CD8-positive, alpha-beta memory T cell (primary cell): ENCODE results near the gene TMEM107. TPM values are rescaled to one million over a fixed set of nuclear protein-coding genes. Genes with fewer than 3 reads are reported as not detected.

Experiments
- CTCF ChIA-PET: fragments of 350-600 bp; sonication (Branson Sonifier 250); formaldehyde crosslinking; loops from one replicate; lab custom pipeline; 2021; ENCODE audit warnings: antibody characterized with exemption; lab: Charles Lee
- POLR2A ChIA-PET: fragments of 350-600 bp; sonication (Branson Sonifier 250); formaldehyde crosslinking; loops from one replicate; lab custom pipeline; 2021; ENCODE audit warnings: antibody characterized with exemption; lab: Charles Lee
- DNase-seq, 5 donors: peaks; one replicate each; pipeline versions ENCODE4 v3.0.0 to v3.0.0-alpha.2; 2020 to 2022; ENCODE audit warnings: mixed read lengths in 1 of 5
- H3K27ac ChIP-seq: one replicate; pipeline ENCODE4 v1.7.0; 2013; ENCODE audit warnings: low read depth, mild to moderate bottlenecking, low read length, moderate library complexity
- H3K27me3 ChIP-seq: 2 replicates; pipeline ENCODE4 v1.7.0; 2013; ENCODE audit warnings: low read length, mild to moderate bottlenecking; ENCODE audit not compliant: insufficient read depth, poor library complexity, severe bottlenecking
- H3K36me3 ChIP-seq: 2 replicates; pipeline ENCODE4 v1.7.0; 2013; ENCODE audit warnings: mild to moderate bottlenecking, low read length, moderate library complexity; ENCODE audit not compliant: insufficient read depth
- H3K4me1 ChIP-seq: 2 replicates; pipeline ENCODE4 v1.7.0; 2013; ENCODE audit warnings: mild to moderate bottlenecking, low read length, moderate library complexity; ENCODE audit not compliant: insufficient read depth
- H3K4me3 ChIP-seq: 2 replicates; pipeline ENCODE4 v1.7.0; 2013; ENCODE audit warnings: mild to moderate bottlenecking, low read length
- H3K9me3 ChIP-seq: 2 replicates; pipeline ENCODE4 v1.7.0; 2013; ENCODE audit warnings: mild to moderate bottlenecking, low read length
- H3K27ac Mint-ChIP-seq, 8 donors: one replicate each; pipeline ENCODE4 v1.8.0; 2020 to 2021; ENCODE audit warnings: mixed read lengths in 8 of 8, mild to moderate bottlenecking in 6 of 8, inconsistent platforms in 3 of 8, moderate library complexity in 3 of 8
- H3K27me3 Mint-ChIP-seq, 2 donors: one replicate each; pipeline ENCODE4 v1.8.0; 2020 to 2021; ENCODE audit warnings: mixed read lengths in 2 of 2, mild to moderate bottlenecking in 1 of 2, moderate library complexity in 1 of 2
- H3K36me3 Mint-ChIP-seq, 3 donors: one replicate each; pipeline ENCODE4 v1.8.0; 2020 to 2021; ENCODE audit warnings: mixed read lengths in 3 of 3, inconsistent platforms in 1 of 3, mild to moderate bottlenecking in 1 of 3
- H3K4me1 Mint-ChIP-seq, 3 donors: one replicate each; pipeline ENCODE4 v1.8.0; 2020 to 2021; ENCODE audit warnings: mixed read lengths in 3 of 3, inconsistent platforms in 1 of 3, mild to moderate bottlenecking in 1 of 3
- H3K4me3 Mint-ChIP-seq, 7 donors: one replicate each; pipeline ENCODE4 v1.8.0; 2020 to 2021; ENCODE audit warnings: mixed read lengths in 7 of 7, mild to moderate bottlenecking in 6 of 7, moderate library complexity in 4 of 7, inconsistent platforms in 2 of 7
- H3K9me3 Mint-ChIP-seq, 5 donors: one replicate each; pipeline ENCODE4 v1.8.0; 2020 to 2022; ENCODE audit warnings: mixed read lengths in 5 of 5, mild to moderate bottlenecking in 3 of 5, moderate library complexity in 2 of 5, inconsistent platforms in 1 of 5
- polyA plus RNA-seq: library from polyadenylated mRNA; unstranded; fragments of 300-500 nt; fragmentation: Illumina TruSeq; gene quantifications from one replicate; pipeline ENCODE4 v1.2.3, GENCODE V29; 2021
- total RNA-seq, 2 experiments: library from RNA; stranded (reverse); gene quantifications; one replicate each; pipeline ENCODE4 v1.2.3, GENCODE V29; 2021

Gene TMEM107
- total and polyA plus RNA-seq, 3 experiments from 2014 or later = 21.3 to 50.7 (median 22.4) TPM

GRCh38 chr17:8137645-8138373 lies 38.4 kb downstream of the TMEM107 start:
- Histone ChIP-seq H3K27ac (peak overlapping the region; percentile 94), H3K27me3 (no peaks in the 10 kb centered on the region), H3K4me1 (peaks cover 22% of the 10 kb centered on the region), H3K36me3 (peaks cover 23% of the 10 kb centered on the region), H3K4me3 (peak overlapping the region; percentile 97), H3K9me3 (no peaks in the 10 kb centered on the region)
- H3K27me3 Mint-ChIP-seq = peaks cover 0 to 5% of the 10 kb centered on the region in 2 donors
- peaks cover 0 to 2% (median 0%) of the 10 kb centered on the region in 3 donors for H3K4me1 Mint-ChIP-seq
- POLR2A ChIA-PET = interaction anchor here (0.6 to 3.3 kb wide), 11 partner anchors 11 to 158 kb away, joined by 3 to 31 read pairs (median 6); partner anchors contain the start of genes HES7 and SLC25A35
- no peak overlapping the region for H3K27ac Mint-ChIP-seq
- CTCF ChIA-PET = interaction anchor here (0.6 to 8.2 kb wide), 18 partner anchors 9 to 164 kb away, joined by 3 to 108 read pairs (median 7); partner anchors contain the start of genes ALOXE3, HES7, PER1 and PFAS
- peaks cover 0 to 2% (median 0%) of the 10 kb centered on the region in 5 donors for H3K9me3 Mint-ChIP-seq
- DNase-seq = no peak
- peaks cover 0 to 27% (median 0%) of the 10 kb centered on the region in 3 donors for H3K36me3 Mint-ChIP-seq
- no peak overlapping the region for H3K4me3 Mint-ChIP-seq

GRCh38 chr17:8133941-8134340 lies 42.2 kb downstream of the TMEM107 start:
- no peak overlapping the region for H3K27ac ChIP-seq
- DNase-seq = no peak
- Mint-ChIP-seq H3K36me3 (no peaks in the 10 kb centered on the region), H3K4me1 (peaks cover 0 to 2% (median 0%) of the 10 kb centered on the region in 3 donors), H3K27me3 (peaks cover 0 to 2% of the 10 kb centered on the region in 2 donors), H3K27ac (peak overlapping the region in 1 of 8 donors; percentile 6), H3K9me3 (no peaks in the 10 kb centered on the region), H3K4me3 (no peak overlapping the region)
- CTCF ChIA-PET = interaction anchor here (1.2 to 8.2 kb wide), 6 partner anchors 10 to 167 kb away, joined by 3 to 108 read pairs (median 6); partner anchors contain the start of genes ALOXE3, HES7 and PER1
- H3K4me3 ChIP-seq = no peak overlapping the region
- H3K9me3 ChIP-seq = no peaks in the 10 kb centered on the region
- no peaks in the 10 kb centered on the region for H3K36me3 ChIP-seq
- peaks cover 10% of the 10 kb centered on the region for H3K4me1 ChIP-seq
- H3K27me3 ChIP-seq = no peaks in the 10 kb centered on the region
- POLR2A ChIA-PET = no interaction called here

DNA sequence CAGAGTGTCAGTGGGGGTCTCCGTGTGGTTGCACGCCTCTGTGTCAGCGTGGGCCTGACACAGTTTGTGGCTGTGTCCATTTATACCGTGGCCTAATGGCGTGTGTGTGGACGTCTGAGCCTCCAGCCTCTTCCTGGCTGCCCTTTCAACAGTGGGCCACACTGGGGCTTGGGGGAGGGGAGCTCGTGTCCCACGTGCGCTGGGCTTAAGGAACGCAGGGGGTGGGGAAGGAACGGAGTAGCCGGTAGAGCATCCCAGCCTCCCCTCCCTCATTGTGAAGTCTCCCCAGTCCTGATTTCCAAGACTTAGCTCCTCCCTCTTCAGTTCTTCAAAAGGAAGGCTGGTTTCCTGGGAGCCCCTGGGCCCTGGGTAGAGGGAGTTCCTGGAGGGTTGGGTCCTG lies 42.8 kb downstream of the TMEM107 start:
- no peaks in the 10 kb centered on the region for H3K36me3 ChIP-seq
- no peak overlapping the region for H3K27ac ChIP-seq
- Mint-ChIP-seq H3K36me3 (no peaks in the 10 kb centered on the region), H3K4me3 (no peak overlapping the region), H3K27me3 (peaks cover 0 to 2% of the 10 kb centered on the region in 2 donors), H3K27ac (no peak overlapping the region), H3K9me3 (no peaks in the 10 kb centered on the region), H3K4me1 (peaks cover 0 to 2% (median 0%) of the 10 kb centered on the region in 3 donors)
- ChIA-PET CTCF (interaction anchor here (1.2 to 2.5 kb wide), 3 partner anchors 9 to 14 kb away, joined by 3 to 10 read pairs (median 7); partner anchors contain the start of genes ALOXE3 and HES7), POLR2A (no interaction called here)
- no peaks in the 10 kb centered on the region for H3K9me3 ChIP-seq
- no peaks in the 10 kb centered on the region for H3K27me3 ChIP-seq
- DNase-seq = no peak
- no peak overlapping the region for H3K4me3 ChIP-seq
- H3K4me1 ChIP-seq = peaks cover 9% of the 10 kb centered on the region

DNA sequence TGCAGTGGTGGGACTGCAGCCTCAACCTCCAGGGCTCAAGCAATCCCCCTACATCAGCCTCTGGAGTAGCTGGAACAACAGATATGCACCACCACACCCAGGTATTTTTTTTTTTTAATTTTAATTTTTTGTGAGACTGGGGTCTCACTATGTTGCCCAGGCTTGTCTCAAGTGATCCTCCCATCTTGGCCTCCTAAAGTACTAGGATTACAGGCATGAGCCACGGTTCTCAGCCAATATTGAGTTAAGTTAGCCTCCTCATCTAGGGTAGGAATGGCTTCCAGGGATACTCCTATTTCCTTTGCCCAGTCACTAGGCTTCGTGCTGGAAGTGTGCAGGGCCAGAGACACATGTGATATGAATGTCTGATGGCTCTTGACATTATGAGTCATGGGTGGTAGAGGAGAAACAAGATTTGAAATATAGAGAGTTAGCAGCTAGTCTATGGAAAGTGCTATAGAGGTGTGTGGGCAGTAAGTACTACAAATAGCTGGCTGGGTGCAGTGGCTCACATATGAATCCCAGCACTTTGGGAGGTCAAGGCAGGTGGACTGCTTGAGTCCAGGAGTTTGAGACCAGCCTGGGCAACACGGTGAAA lies 44.2 kb downstream of the TMEM107 start:
- CTCF ChIA-PET = interaction anchor here (0.6 to 2.5 kb wide), 4 partner anchors 10 to 279 kb away, joined by 3 to 10 read pairs (median 5); partner anchors contain the start of gene ALOXE3
- H3K27ac ChIP-seq = no peak overlapping the region
- Mint-ChIP-seq H3K27me3 (peaks cover 0 to 8% of the 10 kb centered on the region in 2 donors), H3K4me1 (peaks cover 4 to 5% (median 5%) of the 10 kb centered on the region in 3 donors), H3K27ac (no peak overlapping the region), H3K9me3 (no peaks in the 10 kb centered on the region), H3K36me3 (no peaks in the 10 kb centered on the region), H3K4me3 (peak overlapping the region in 2 of 7 donors; percentile 4 to 61)
- H3K9me3 ChIP-seq = no peaks in the 10 kb centered on the region
- no peaks in the 10 kb centered on the region for H3K36me3 ChIP-seq
- no peak overlapping the region for H3K4me3 ChIP-seq
- POLR2A ChIA-PET = interaction anchor here (0.8 kb wide), 1 partner anchor 287 kb away, joined by 3 read pairs; no protein-coding TSS in a partner anchor
- no peak for DNase-seq
- peaks cover 3% of the 10 kb centered on the region for H3K4me1 ChIP-seq
- H3K27me3 ChIP-seq = no peaks in the 10 kb centered on the region

- ChIA-PET POLR2A (interaction anchor here (2.3 kb wide), 1 partner anchor 10 kb away, joined by 8 read pairs; no protein-coding TSS in a partner anchor), CTCF (interaction anchor here (0.9 to 2.5 kb wide), 4 partner anchors 10 to 35 kb away, joined by 3 to 17 read pairs (median 4); no protein-coding TSS in a partner anchor)
- H3K36me3 Mint-ChIP-seq = peaks cover 0 to 11% (median 0%) of the 10 kb centered on the region in 3 donors
- Histone ChIP-seq H3K9me3 (no peaks in the 10 kb centered on the region), H3K4me3 (no peak overlapping the region), H3K36me3 (no peaks in the 10 kb centered on the region), H3K27ac (no peak overlapping the region), H3K4me1 (peaks cover 28% of the 10 kb centered on the region), H3K27me3 (peaks cover 7% of the 10 kb centered on the region)
- peak overlapping the region in 1 of 8 donors; percentile 20 for H3K27ac Mint-ChIP-seq
- peaks cover 15 to 26% of the 10 kb centered on the region in 2 donors for H3K27me3 Mint-ChIP-seq
- peaks cover 36 to 41% (median 39%) of the 10 kb centered on the region in 3 donors for H3K4me1 Mint-ChIP-seq
- no peak for DNase-seq
- peak overlapping the region in 4 of 7 donors; percentile 20 to 69 (median 43) for H3K4me3 Mint-ChIP-seq
- peaks cover 0 to 2% (median 0%) of the 10 kb centered on the region in 5 donors for H3K9me3 Mint-ChIP-seq
Measured at GRCh38 chr17:8128125-8128784, 47.9 kb downstream of the TMEM107 start.

- Histone ChIP-seq H3K27ac (no peak overlapping the region), H3K4me1 (peaks cover 40% of the 10 kb centered on the region), H3K27me3 (peaks cover 7% of the 10 kb centered on the region), H3K36me3 (no peaks in the 10 kb centered on the region), H3K4me3 (peak overlapping the region; percentile 91), H3K9me3 (no peaks in the 10 kb centered on the region)
- Mint-ChIP-seq H3K27me3 (peaks cover 17 to 31% of the 10 kb centered on the region in 2 donors), H3K9me3 (peaks cover 0 to 2% (median 0%) of the 10 kb centered on the region in 5 donors), H3K36me3 (peaks cover 0 to 11% (median 0%) of the 10 kb centered on the region in 3 donors), H3K4me1 (peaks cover 43 to 54% (median 51%) of the 10 kb centered on the region in 3 donors), H3K4me3 (peak overlapping the region; percentile 85 to 94 (median 92)), H3K27ac (peak overlapping the region; percentile 5 to 85 (median 77))
- DNase-seq = peak; percentile 30 to 55 (median 46)
- ChIA-PET POLR2A (interaction anchor here (1.3 to 2.3 kb wide), 3 partner anchors 11 to 95 kb away, joined by 4 to 8 read pairs (median 4); no protein-coding TSS in a partner anchor), CTCF (interaction anchor here (0.7 to 2.5 kb wide), 5 partner anchors 9 to 47 kb away, joined by 3 to 17 read pairs (median 3); partner anchors contain the start of gene ALOXE3)
Measured at GRCh38 chr17:8126491-8127066, 49.6 kb downstream of the TMEM107 start.
